ENCODE results near the gene NOS1.

- TF ChIP-seq GATA3 (IDR thresholded peaks at IDR 0.05; ENCODE audit: low read depth, low read length) (no peak), GATA2 (IDR thresholded peaks at IDR 0.05; ENCODE audit: low read depth, low read length) (no peak)
Measured at GRCh38 chr12:117188961-117189724, 172.3 kb downstream of the NOS1 start.

All from SH-SY5Y (cell line).